HEK293 (cell line): Measurements from ENCODE around the gene ALDH1B1.

Source experiments
- CTCF ChIP-seq: fragments of 450-650 bp; formaldehyde crosslinking; IDR thresholded peaks from 2 replicates; pipeline ENCODE4 v1.5.1; 2016; ENCODE audit warnings: missing biosample characterization, missing genetic modification characterization
- REST ChIP-seq: fragments of 450-650 bp; formaldehyde crosslinking; IDR thresholded peaks from 2 replicates; pipeline ENCODE4 v1.5.1; 2016; ENCODE audit warnings: missing biosample characterization, missing genetic modification characterization
- SETDB1 ChIP-seq: IDR thresholded peaks from one replicate; pipeline ENCODE4 v1.6.1; 2017; ENCODE audit warnings: mild to moderate bottlenecking, low read length, moderate library complexity, mixed read lengths; ENCODE audit not compliant: insufficient read length
- YY2 ChIP-seq: fragments of 450-650 bp; formaldehyde crosslinking; IDR thresholded peaks from 2 replicates; pipeline ENCODE4 v1.5.1; 2016; ENCODE audit warnings: missing biosample characterization, missing genetic modification characterization
- ZBTB20 ChIP-seq: fragments of 450-650 bp; formaldehyde crosslinking; IDR thresholded peaks from 2 replicates; pipeline ENCODE4 v1.5.1; 2016; ENCODE audit warnings: missing biosample characterization, missing genetic modification characterization
- ZBTB49 ChIP-seq: fragments of 450-650 bp; formaldehyde crosslinking; IDR thresholded peaks from 2 replicates; pipeline ENCODE4 v1.5.1; 2016; ENCODE audit warnings: missing biosample characterization, missing genetic modification characterization, low read depth
- ZNF112 ChIP-seq: fragments of 450-650 bp; formaldehyde crosslinking; IDR thresholded peaks from 2 replicates; pipeline ENCODE4 v1.5.0; 2017; ENCODE audit warnings: missing biosample characterization, missing genetic modification characterization
- ZNF146 ChIP-seq: fragments of 450-650 bp; formaldehyde crosslinking; IDR thresholded peaks from 2 replicates; pipeline ENCODE4 v1.5.1; 2016; ENCODE audit warnings: missing biosample characterization, missing genetic modification characterization
- ZNF274 ChIP-seq, 2 experiments: fragments of 200-500 bp in 1 of 2; fragments of 450-650 bp in 1 of 2; sonication (Bioruptor generic) in 1 of 2; formaldehyde crosslinking in 1 of 2; IDR thresholded peaks; 2 replicates each; pipeline versions ENCODE4 v1.5.1 to v1.6.1; 2014 to 2016; ENCODE audit warnings: borderline replicate concordance in 1 of 2, inconsistent platforms in 1 of 2, low read length in 1 of 2, missing biosample characterization in 1 of 2, missing genetic modification characterization in 1 of 2
- ZNF292 ChIP-seq: fragments of 450-650 bp; formaldehyde crosslinking; IDR thresholded peaks from 2 replicates; pipeline ENCODE4 v1.5.1; 2016; ENCODE audit warnings: low read depth, missing biosample characterization, missing genetic modification characterization, borderline replicate concordance
- ZNF596 ChIP-seq: fragments of 450-650 bp; IDR thresholded peaks from 2 replicates; pipeline ENCODE4 v1.5.0; 2018; ENCODE audit warnings: missing biosample characterization, mild to moderate bottlenecking, missing genetic modification characterization, moderate library complexity

DNA sequence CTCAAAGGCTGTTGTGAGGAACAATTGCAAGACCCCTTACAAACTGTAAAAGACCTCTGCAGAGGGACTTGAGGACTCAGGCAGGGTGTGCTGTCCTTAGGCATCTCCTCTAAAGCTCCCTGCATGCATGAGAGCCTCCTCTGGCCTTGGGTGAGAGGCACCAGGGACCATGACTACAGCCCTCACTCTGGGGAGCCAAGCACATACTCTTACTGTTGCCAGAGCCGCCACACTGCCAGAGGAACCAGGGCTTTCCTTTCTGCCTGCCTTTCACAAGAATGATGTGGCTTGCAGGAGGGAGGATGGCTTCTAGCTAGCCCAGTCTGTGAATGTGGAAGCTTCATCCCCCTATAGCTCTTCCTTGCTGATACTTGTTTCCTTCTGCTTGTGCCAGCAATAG lies 25.9 kb downstream of the ALDH1B1 start:
- TF ChIP-seq CTCF: no peak
- TF ChIP-seq ZBTB49 (tag by site-specific recombination): no peak
- TF ChIP-seq ZNF146 (tag by site-specific recombination): no peak
- no peak for TF ChIP-seq ZBTB20 (tag by site-specific recombination)
- no peak for TF ChIP-seq ZNF112
- TF ChIP-seq SETDB1: no peak
- no peak for TF ChIP-seq ZNF292 (tag by site-specific recombination)
- no peak for TF ChIP-seq ZNF596 (tag by site-specific recombination)
- TF ChIP-seq REST (tag by site-specific recombination): no peak
- no peak for TF ChIP-seq ZNF274 (IDR thresholded peaks at IDR 0.05; ENCODE audit: low read length)
- TF ChIP-seq ZNF274 (tag by site-specific recombination; IDR thresholded peaks at IDR 0.05; ENCODE audit: borderline replicate concordance): no peak
- no peak for TF ChIP-seq YY2 (tag by site-specific recombination)
